Fibroblast of pulmonary artery (primary cell): ENCODE data around the gene ILF3.

ENCODE experiments used
- DNase-seq: peaks from one replicate; pipeline ENCODE4 v3.0.0-alpha.2; 2010; ENCODE audit warnings: low read depth
- H3K4me3 ChIP-seq: replicated peaks from 2 replicates; pipeline ENCODE4 v1.5.1; 2011; ENCODE audit warnings: low read depth, mild to moderate bottlenecking, control low read depth, low read length, moderate library complexity
- TF ChIP-seq, protein P1 (sequence below): IDR thresholded peaks from 2 replicates; pipeline ENCODE4 v1.5.1; 2011; ENCODE audit warnings: mild to moderate bottlenecking, control low read depth, low read length, inconsistent platforms; ENCODE audit errors: missing control alignments

ILF3 gene

DNA sequence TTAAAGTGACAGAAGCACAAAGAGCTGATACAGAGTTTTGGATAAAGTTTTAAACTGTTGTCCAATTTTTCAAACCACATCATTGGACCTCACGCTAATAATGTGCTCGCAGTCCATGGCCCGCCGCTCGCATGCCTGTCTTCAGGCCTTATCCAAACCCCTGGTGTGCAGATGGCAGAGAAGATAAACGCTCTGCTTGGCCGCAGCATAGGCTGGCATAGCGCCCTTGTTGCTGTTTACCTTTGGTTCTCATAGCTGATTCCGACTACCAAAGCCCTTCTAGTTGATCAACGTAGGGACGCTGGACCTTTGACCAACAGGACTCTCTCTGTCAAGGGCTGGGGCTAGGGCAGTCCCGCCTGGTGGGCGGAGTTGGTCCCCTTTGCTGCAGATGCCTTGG is 23.6 kb downstream of the ILF3 start:
- no peak overlapping the region for H3K4me3 ChIP-seq
- TF ChIP-seq, protein P1, sequence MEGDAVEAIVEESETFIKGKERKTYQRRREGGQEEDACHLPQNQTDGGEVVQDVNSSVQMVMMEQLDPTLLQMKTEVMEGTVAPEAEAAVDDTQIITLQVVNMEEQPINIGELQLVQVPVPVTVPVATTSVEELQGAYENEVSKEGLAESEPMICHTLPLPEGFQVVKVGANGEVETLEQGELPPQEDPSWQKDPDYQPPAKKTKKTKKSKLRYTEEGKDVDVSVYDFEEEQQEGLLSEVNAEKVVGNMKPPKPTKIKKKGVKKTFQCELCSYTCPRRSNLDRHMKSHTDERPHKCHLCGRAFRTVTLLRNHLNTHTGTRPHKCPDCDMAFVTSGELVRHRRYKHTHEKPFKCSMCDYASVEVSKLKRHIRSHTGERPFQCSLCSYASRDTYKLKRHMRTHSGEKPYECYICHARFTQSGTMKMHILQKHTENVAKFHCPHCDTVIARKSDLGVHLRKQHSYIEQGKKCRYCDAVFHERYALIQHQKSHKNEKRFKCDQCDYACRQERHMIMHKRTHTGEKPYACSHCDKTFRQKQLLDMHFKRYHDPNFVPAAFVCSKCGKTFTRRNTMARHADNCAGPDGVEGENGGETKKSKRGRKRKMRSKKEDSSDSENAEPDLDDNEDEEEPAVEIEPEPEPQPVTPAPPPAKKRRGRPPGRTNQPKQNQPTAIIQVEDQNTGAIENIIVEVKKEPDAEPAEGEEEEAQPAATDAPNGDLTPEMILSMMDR = no peak
- DNase-seq = no peak

DNA sequence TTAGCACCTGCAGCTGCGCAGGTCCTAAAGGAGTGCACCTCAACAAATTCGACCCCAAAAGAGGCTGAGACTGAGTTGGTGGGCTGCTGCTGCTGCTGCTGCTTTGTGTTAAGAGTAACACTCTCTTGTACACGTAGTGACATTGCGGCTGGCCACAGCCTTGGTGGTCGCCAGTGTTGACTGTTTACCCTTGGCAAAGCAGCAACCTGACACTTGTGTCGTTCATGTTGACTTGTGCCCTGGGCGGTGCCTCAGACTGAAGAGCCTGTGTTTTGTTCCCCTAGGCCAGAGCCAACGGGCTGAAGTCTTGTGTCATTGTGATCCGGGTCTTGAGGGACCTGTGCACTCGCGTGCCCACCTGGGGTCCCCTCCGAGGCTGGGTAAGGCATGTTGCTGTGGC is 24.7 kb downstream of the ILF3 start:
- TF ChIP-seq, protein P1 = no peak
- H3K4me3 ChIP-seq = no peak overlapping the region

DNA sequence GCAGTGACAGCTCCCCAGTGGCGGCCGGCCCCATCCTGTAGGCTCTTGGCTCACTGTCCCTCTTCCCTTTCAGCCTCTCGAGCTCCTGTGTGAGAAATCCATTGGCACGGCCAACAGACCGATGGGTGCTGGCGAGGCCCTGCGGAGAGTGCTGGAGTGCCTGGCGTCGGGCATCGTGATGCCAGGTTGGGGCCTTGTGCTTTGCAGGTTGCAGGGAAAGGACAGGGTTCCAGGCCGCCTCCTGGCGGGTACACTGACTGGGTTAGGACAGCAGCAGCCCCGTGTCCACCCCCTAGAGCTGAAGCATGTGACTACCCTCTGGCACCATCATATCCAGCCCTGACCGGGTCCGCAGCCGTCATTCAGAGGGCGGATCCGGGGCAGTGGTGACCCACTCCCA is 25.6 kb downstream of the ILF3 start:
- TF ChIP-seq, protein P1 = no peak
- no peak overlapping the region for H3K4me3 ChIP-seq
- no peak for DNase-seq

More for the DNA sequence above, 24.7 kb downstream of the ILF3 start:
- no peak for DNase-seq

DNA sequence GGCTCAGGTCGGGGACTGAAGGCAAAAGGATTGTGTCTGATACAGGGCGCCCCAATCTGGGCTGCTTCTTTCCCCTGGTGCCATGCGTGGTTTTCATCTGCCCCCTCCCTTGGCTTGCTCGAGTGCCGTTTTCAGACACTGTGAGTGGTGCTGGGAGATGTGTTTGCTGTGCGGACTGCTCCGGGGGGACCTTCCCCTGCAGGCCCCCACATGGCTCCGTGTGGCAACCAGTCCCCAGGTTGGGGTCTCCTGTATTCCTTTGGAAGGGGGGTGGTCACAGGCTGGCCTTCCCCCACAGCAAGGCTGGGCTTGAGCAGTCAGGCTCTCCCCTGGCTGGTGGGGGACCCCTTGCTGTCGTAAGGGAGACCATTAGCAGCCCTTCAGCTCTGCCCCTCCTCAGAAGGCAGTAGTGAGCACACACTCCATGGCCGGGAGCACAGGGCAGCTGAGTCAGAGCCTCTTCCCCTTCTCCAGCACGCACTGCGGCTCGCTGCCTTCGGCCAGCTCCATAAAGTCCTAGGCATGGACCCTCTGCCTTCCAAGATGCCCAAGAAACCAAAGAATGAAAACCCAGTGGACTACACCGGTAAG is 26.5 kb downstream of the ILF3 start:
- no peak overlapping the region for H3K4me3 ChIP-seq
- DNase-seq = no peak
- TF ChIP-seq, protein P1 = no peak

DNA sequence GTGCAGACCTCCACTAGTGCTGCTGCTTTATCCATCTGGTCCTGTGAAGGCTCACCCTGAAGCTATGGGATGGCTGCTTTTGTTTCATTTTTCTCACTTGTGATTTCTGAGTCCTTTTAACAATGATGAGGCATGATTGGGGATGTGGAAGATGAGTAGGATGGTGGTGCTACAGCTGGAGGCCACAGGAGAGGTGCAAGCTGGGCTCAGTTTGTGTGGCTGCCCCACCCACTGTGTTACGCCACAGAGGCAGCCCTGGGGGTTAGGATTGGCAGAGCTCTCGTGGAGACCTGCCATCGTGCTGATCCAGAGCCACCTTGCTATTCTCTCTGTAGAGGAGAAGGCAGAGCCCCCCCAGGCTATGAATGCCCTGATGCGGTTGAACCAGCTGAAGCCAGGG is 27.5 kb downstream of the ILF3 start:
- TF ChIP-seq, protein P1 = no peak
- H3K4me3 ChIP-seq = no peak overlapping the region
- DNase-seq = no peak

DNA sequence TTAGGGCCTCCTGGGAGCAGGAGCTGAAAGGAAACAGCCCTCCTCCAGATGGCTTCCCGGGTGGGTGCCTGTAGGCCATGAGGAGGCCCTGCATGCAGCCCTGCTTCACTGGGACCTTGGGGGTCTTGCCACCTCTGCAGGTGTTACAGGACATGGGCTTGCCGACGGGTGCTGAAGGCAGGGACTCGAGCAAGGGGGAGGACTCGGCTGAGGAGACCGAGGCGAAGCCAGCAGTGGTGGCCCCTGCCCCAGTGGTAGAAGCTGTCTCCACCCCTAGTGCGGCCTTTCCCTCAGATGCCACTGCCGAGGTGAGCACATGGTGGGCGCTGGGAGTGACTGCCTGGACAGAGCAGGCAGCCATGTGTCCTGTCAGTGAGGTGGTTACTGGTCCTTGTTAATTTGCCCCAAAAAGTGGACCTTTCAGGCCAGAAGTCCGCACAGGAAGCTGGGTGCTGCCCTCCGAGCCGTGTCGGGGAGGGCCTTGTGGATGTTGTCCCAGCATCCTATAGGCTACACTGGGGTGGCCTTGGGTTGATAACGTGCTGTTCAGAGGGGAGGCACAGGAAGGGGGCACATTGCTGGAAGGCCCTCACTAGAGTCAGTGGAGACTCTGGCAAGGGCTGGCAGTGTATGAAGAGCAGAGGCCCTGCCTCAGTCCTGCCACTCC is 28.4 kb downstream of the ILF3 start:
- TF ChIP-seq, protein P1 = no peak
- DNase-seq = no peak
- H3K4me3 ChIP-seq = no peak overlapping the region

DNA sequence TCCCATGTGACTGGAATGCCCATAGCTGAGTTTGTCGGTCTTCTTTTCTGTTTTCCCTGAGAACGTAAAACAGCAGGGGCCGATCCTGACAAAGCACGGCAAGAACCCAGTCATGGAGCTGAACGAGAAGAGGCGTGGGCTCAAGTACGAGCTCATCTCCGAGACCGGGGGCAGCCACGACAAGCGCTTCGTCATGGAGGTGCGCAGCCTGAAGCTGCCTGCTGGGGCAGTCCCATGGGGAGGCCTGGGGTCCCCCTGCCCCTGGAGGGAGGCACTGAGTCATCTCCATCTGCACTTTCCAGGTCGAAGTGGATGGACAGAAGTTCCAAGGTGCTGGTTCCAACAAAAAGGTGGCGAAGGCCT is 28.9 kb downstream of the ILF3 start:
- TF ChIP-seq, protein P1 = no peak
- H3K4me3 ChIP-seq = no peak overlapping the region
- DNase-seq = no peak
